DND-41 (cell line): Measurements from ENCODE around the gene ADRM1.

Experiments
- ATAC-seq: fragments of 200-7000 bp; cut with Tn5 transposase; 3 replicates; pipeline ENCODE4 v1.9.1; 2021; ENCODE audit warnings: low read depth; ENCODE audit not compliant: insufficient read depth
- DNase-seq: peaks from one replicate; pipeline ENCODE4 v3.0.0-alpha.2; 2020
- H2AFZ ChIP-seq: 2 replicates; pipeline ENCODE4 v1.6.0; 2012; ENCODE audit warnings: low read depth, low read length
- H3K27ac ChIP-seq: 2 replicates; pipeline ENCODE4 v1.5.1; 2012; ENCODE audit warnings: low read length, inconsistent platforms
- H3K27me3 ChIP-seq: fragments of 200-600 bp; sonication (generic); 2 replicates; pipeline ENCODE4 v1.6.0; 2012; ENCODE audit warnings: low read length, mild to moderate bottlenecking, inconsistent platforms; ENCODE audit not compliant: insufficient read depth, poor library complexity
- H3K36me3 ChIP-seq: 2 replicates; pipeline ENCODE4 v1.5.1; 2012; ENCODE audit warnings: low read length, inconsistent platforms; ENCODE audit not compliant: insufficient read depth
- H3K4me1 ChIP-seq: 2 replicates; pipeline ENCODE4 v1.5.1; 2012; ENCODE audit warnings: mild to moderate bottlenecking, low read length; ENCODE audit not compliant: insufficient read depth
- H3K4me2 ChIP-seq: 2 replicates; pipeline ENCODE4 v1.6.0; 2012; ENCODE audit warnings: mild to moderate bottlenecking, moderate library complexity, low read length, inconsistent platforms; ENCODE audit not compliant: insufficient read depth
- H3K4me3 ChIP-seq, 2 experiments: fragments of 200-600 bp in 1 of 2; shearing (Covaris generic) in 1 of 2; 2 replicates each; pipeline ENCODE4 v1.5.1; 2012 to 2016; ENCODE audit warnings: inconsistent platforms in 2 of 2, low read length in 2 of 2, mild to moderate bottlenecking in 2 of 2, low read depth in 1 of 2, moderate library complexity in 1 of 2
- H3K79me2 ChIP-seq: 2 replicates; pipeline ENCODE4 v1.6.0; 2012; ENCODE audit warnings: low read length, inconsistent platforms; ENCODE audit not compliant: insufficient read depth
- H3K9ac ChIP-seq: 2 replicates; pipeline ENCODE4 v1.6.0; 2012; ENCODE audit warnings: low read depth, mild to moderate bottlenecking, inconsistent platforms, low read length, moderate library complexity
- H3K9me3 ChIP-seq: 2 replicates; pipeline ENCODE4 v1.5.1; 2012; ENCODE audit warnings: low read length, moderate library complexity, mild to moderate bottlenecking, inconsistent platforms; ENCODE audit not compliant: insufficient read depth, severe bottlenecking
- H4K20me1 ChIP-seq: 2 replicates; pipeline ENCODE4 v1.6.0; 2012; ENCODE audit warnings: low read length; ENCODE audit not compliant: insufficient read depth
- CTCF ChIP-seq: IDR thresholded peaks from 2 replicates; pipeline ENCODE4 v1.5.1; 2012; ENCODE audit warnings: borderline replicate concordance, low read length, moderate library complexity, mild to moderate bottlenecking; ENCODE audit not compliant: poor library complexity, severe bottlenecking; ENCODE audit errors: extremely low read depth
- EZH2 ChIP-seq: IDR thresholded peaks from 3 replicates; pipeline ENCODE4 v1.6.1; 2012; ENCODE audit warnings: borderline replicate concordance, low read depth, mild to moderate bottlenecking, moderate library complexity, low read length, inconsistent platforms; ENCODE audit not compliant: severe bottlenecking

ADRM1 gene

GRCh38 chr20:62352402-62353288 is 49.8 kb downstream of the ADRM1 start:
- no peak overlapping the region for H3K9ac ChIP-seq
- no peaks in the 10 kb centered on the region for H3K36me3 ChIP-seq

DNA sequence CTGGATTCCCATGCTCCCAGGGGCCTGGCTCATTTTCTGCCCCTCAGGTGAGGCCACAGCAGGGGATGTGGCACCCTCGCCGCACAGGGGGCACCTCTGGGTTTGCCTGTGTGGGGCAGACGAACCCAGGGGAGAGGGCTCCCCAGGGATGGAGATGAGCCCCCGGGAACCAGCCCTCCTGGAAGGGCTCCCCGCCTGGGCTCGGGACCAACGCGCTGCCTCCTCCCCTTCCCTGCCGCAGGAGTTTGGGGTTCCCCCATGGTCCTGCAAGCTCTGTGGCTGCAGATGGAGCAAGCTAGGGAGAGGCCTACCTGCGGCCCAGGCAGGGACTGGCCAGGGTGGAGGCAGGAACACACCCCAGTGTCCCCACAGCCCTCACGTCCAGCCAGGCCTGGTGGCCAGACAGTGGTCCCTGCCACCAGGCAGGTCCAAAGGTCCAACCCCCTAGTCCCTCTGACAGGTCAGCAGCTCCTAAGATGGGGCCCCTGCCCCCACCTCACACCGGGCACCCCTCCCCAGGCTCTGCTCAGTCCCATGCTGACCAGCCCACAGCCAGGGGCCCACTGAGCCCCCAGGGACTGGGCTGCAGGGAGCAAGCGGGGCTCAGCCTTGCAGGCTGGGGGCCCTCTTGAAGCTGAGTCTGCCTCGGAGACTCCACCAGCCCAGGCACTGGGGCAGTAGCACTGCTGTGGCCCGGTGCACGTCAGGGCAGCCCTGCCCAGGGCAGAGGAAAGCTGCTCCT is 50.7 kb downstream of the ADRM1 start:
- no peak overlapping the region for H3K27ac ChIP-seq
- no peaks in the 10 kb centered on the region for H3K4me1 ChIP-seq

More at GRCh38 chr20:62352402-62353288, 49.8 kb downstream of the ADRM1 start:
- Histone ChIP-seq H3K4me2 (no peak overlapping the region), H3K27me3 (no peaks in the 10 kb centered on the region), H3K9me3 (peaks cover 2% of the 10 kb centered on the region), H3K79me2 (no peaks in the 10 kb centered on the region), H3K27ac (no peak overlapping the region), H3K4me3 (no peak overlapping the region), H4K20me1 (peaks cover 2% of the 10 kb centered on the region; the same call in 1 of the 2 replicates), H3K4me1 (no peaks in the 10 kb centered on the region), H2AFZ (no peak overlapping the region)
- TF ChIP-seq CTCF = no peak
- no peak for TF ChIP-seq EZH2
- no peak for ATAC-seq
- DNase-seq = no peak

DNA sequence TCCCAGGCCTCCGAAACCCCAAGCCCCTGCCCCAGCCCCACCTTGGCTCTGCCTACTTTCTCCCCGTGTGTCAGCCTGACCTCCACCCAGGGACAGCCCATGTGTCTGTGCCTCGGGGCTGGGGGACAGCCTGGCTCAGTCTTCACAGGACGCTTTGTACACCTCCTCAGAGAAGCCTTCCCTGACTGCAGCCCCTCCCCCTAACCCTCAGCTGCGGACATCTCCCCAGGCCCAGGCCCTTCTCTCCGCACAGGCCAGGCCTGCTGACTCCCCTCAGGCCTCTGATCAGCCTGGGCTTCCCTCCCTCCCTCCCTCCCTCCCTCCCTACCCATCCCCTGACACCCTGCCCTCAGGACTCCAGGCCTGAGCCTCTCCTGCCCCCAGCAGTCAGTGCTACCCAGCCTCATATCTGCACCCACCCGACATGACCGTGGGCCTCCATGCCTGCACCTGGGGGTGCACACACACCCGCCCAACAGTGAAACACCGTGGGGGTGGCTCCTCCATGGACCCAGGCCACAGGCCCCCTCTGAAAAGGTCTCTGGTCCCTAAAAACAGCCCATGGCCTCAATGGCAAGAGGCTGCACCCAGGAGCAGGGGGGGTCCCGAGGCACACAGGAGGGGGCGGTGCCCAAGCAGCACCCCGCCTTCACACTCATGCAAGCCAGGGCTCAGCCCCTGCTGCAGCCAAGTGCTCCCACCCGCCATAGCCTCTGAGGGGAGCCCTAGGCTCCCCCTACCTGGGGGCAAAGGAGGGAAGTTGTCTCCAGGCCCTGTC is 51.4 kb downstream of the ADRM1 start:
- Histone ChIP-seq H3K4me2 (no peak overlapping the region), H3K27ac (no peak overlapping the region)

More for the DNA sequence above, 50.7 kb downstream of the ADRM1 start:
- H3K9ac ChIP-seq = no peak overlapping the region
- H3K9me3 ChIP-seq = peaks cover 2% of the 10 kb centered on the region
- peaks cover 3% of the 10 kb centered on the region; the same call in 1 of the 2 replicates for H4K20me1 ChIP-seq
- ATAC-seq (no peak), DNase-seq (no peak)
- no peak overlapping the region for H2AFZ ChIP-seq
- no peak overlapping the region for H3K4me3 ChIP-seq
- no peaks in the 10 kb centered on the region for H3K79me2 ChIP-seq
- TF ChIP-seq CTCF = no peak
- TF ChIP-seq EZH2 = no peak
- H3K36me3 ChIP-seq = no peaks in the 10 kb centered on the region
- no peak overlapping the region for H3K4me2 ChIP-seq
- H3K27me3 ChIP-seq = no peaks in the 10 kb centered on the region

More for the DNA sequence above, 51.4 kb downstream of the ADRM1 start:
- no peak overlapping the region for H2AFZ ChIP-seq
- H3K4me3 ChIP-seq = no peak overlapping the region
- no peaks in the 10 kb centered on the region for H3K36me3 ChIP-seq
- H3K27me3 ChIP-seq = no peaks in the 10 kb centered on the region
- DNase-seq = no peak
- H3K4me1 ChIP-seq = no peaks in the 10 kb centered on the region
- H3K9me3 ChIP-seq = no peaks in the 10 kb centered on the region
- no peaks in the 10 kb centered on the region for H3K79me2 ChIP-seq
- peaks cover 5% of the 10 kb centered on the region for H4K20me1 ChIP-seq
- TF ChIP-seq EZH2 (no peak), CTCF (no peak)
- no peak for ATAC-seq
- no peak overlapping the region for H3K9ac ChIP-seq
